ENCODE results near the gene OR6C6.
"Not testable (repeated sequence)": the region's sequence is repeated elsewhere in the genome, so short reads cannot be mapped to it uniquely, and the experiment has no call there.

Gene OR6C6

GRCh38 chr12:55296469-55296868, at the start of gene OR6C6:
Gene OR6C6 (minus strand): TSS chr12:55296569. CDS start chr12:55295232, 1,337 bp downstream.
- DNase-seq = no peak

- DNase-seq = no peak
These were observed 39.6 kb upstream of the OR6C6 start for GRCh38 chr12:55336002-55336401.

GRCh38 chr12:55330446-55330845, 34.1 kb upstream of the OR6C6 start, which contains the start of gene OR6C3:
Gene OR6C3 (plus strand): TSS chr12:55330746. CDS start chr12:55331701, 955 bp downstream.
- no peak for DNase-seq

GRCh38 chr12:55325801-55326200, 29.4 kb upstream of the OR6C6 start:
- not testable (repeated sequence) for DNase-seq

- no peak for DNase-seq
These were observed 23.8 kb upstream of the OR6C6 start for GRCh38 chr12:55320201-55320600.

- no peak for DNase-seq
These were observed 17.7 kb upstream of the OR6C6 start, which contains the start of gene OR6C1 for GRCh38 chr12:55314043-55314442. Gene OR6C1 (plus strand): TSS chr12:55314343. CDS start chr12:55320600, 6,257 bp downstream.

GRCh38 chr12:55289999-55290398, 6.4 kb downstream of the OR6C6 start:
- no peak for DNase-seq

- DNase-seq = no peak
These were observed 15.4 kb downstream of the OR6C6 start for GRCh38 chr12:55280991-55281390.

- no peak for DNase-seq
These were observed 38.1 kb downstream of the OR6C6 start for GRCh38 chr12:55258303-55258702.

GRCh38 chr12:55256831-55257230, 39.5 kb downstream of the OR6C6 start:
- DNase-seq = no peak

- DNase-seq = no peak
These were observed 43.1 kb downstream of the OR6C6 start for GRCh38 chr12:55253281-55253680.

GRCh38 chr12:55250944-55251343, 45.4 kb downstream of the OR6C6 start:
- DNase-seq = no peak

- DNase-seq = no peak
These were observed 50.2 kb downstream of the OR6C6 start for GRCh38 chr12:55246159-55246558.

GRCh38 chr12:55244309-55244708, 52.1 kb downstream of the OR6C6 start, which contains the start of gene OR6C74:
Gene OR6C74 (plus strand): TSS chr12:55244609. CDS start chr12:55247288, 2,679 bp downstream.
- no peak for DNase-seq
